COLO668 (cell line): ENCODE measurements around the gene RNF224.
A peak's percentile ranks its signal among the peaks of the same experiment; 100 is the strongest.

Experiments
- DNase-seq: peaks from one replicate; lab custom pipeline; 2025; ENCODE audit not compliant: unreplicated experiment; lab: John Stamatoyannopoulos, UW

Gene RNF224

GRCh38 chr9:137213160-137214060, 13.9 kb upstream of the RNF224 start:
- no peak for DNase-seq

- DNase-seq: no peak
Measured at GRCh38 chr9:137214620-137215019, 12.7 kb upstream of the RNF224 start.

GRCh38 chr9:137215196-137215986, 11.9 kb upstream of the RNF224 start:
- no peak for DNase-seq

GRCh38 chr9:137216188-137216965, 10.9 kb upstream of the RNF224 start:
- DNase-seq: no peak

- DNase-seq: peak; percentile 58
Measured at GRCh38 chr9:137217276-137218211, 9.8 kb upstream of the RNF224 start.

- DNase-seq: no peak
Measured at GRCh38 chr9:137218212-137218753, 9.0 kb upstream of the RNF224 start.

GRCh38 chr9:137218754-137219271, 8.5 kb upstream of the RNF224 start:
- DNase-seq: peak; percentile 64

GRCh38 chr9:137219757-137220316, 7.5 kb upstream of the RNF224 start:
- DNase-seq: no peak

- peak; percentile 41 for DNase-seq
Measured at GRCh38 chr9:137220317-137221094, 6.8 kb upstream of the RNF224 start.

GRCh38 chr9:137221095-137221505, 6.2 kb upstream of the RNF224 start:
- DNase-seq: no peak

- peak; percentile 37 for DNase-seq
Measured at GRCh38 chr9:137221506-137222111, 5.7 kb upstream of the RNF224 start.

GRCh38 chr9:137222190-137223077, 4.9 kb upstream of the RNF224 start, which contains the start of gene RNF208:
TSS of gene RNF208 (minus strand) at chr9:137222240. CDS start at chr9:137221212, 1,028 bp downstream.
- peak; percentile 50 for DNase-seq

- peak; percentile 96 for DNase-seq
Measured at GRCh38 chr9:137223078-137223970, 4.0 kb upstream of the RNF224 start.

- no peak for DNase-seq
Measured at GRCh38 chr9:137224830-137225694, 2.2 kb upstream of the RNF224 start, which contains the start of gene CYSRT1. TSS of gene CYSRT1 (plus strand) at chr9:137225174. CDS start at chr9:137225622, 448 bp downstream.
